Activated naive CD8-positive, alpha-beta T cell (primary cell): ENCODE measurements around the gene XAF1.

ENCODE experiments used
- H3K27ac Mint-ChIP-seq: one replicate; pipeline ENCODE4 v1.8.0; 2021; ENCODE audit warnings: mixed read lengths
- H3K27me3 Mint-ChIP-seq: one replicate; pipeline ENCODE4 v1.8.0; 2021; ENCODE audit warnings: mixed read lengths
- H3K36me3 Mint-ChIP-seq: one replicate; pipeline ENCODE4 v1.8.0; 2021; ENCODE audit warnings: mixed read lengths
- H3K4me1 Mint-ChIP-seq: one replicate; pipeline ENCODE4 v1.8.0; 2021; ENCODE audit warnings: low read depth, mixed read lengths
- H3K4me3 Mint-ChIP-seq: one replicate; pipeline ENCODE4 v1.8.0; 2021; ENCODE audit warnings: mild to moderate bottlenecking, mixed read lengths
- H3K9me3 Mint-ChIP-seq: one replicate; pipeline ENCODE4 v1.8.0; 2021; ENCODE audit warnings: low read depth, mixed read lengths

Gene XAF1

GRCh38 chr17:6775871-6776405 is 20.1 kb downstream of the XAF1 start, which contains the start of gene FBXO39:
TSS of gene FBXO39 (plus strand) at chr17:6776215. CDS start at chr17:6779869, 3,654 bp downstream.
- peak within 1 kb of the TSS; percentile 36 for H3K4me3 Mint-ChIP-seq
- peaks cover 8% of the 10 kb centered on the region for H3K9me3 Mint-ChIP-seq
- H3K27ac Mint-ChIP-seq = no peak within 1 kb of the TSS
- peaks cover 3% of the 10 kb centered on the region for H3K4me1 Mint-ChIP-seq
- peaks cover 30% of the 10 kb centered on the region for H3K27me3 Mint-ChIP-seq
- peaks cover 37% of the 10 kb centered on the region for H3K36me3 Mint-ChIP-seq

- peaks cover 51% of the 10 kb centered on the region for H3K27me3 Mint-ChIP-seq
- peaks cover 20% of the 10 kb centered on the region for H3K36me3 Mint-ChIP-seq
- H3K4me3 Mint-ChIP-seq = no peak overlapping the region
- no peak overlapping the region for H3K27ac Mint-ChIP-seq
- H3K4me1 Mint-ChIP-seq = peaks cover 3% of the 10 kb centered on the region
- H3K9me3 Mint-ChIP-seq = peaks cover 21% of the 10 kb centered on the region
These were observed 23.6 kb downstream of the XAF1 start for GRCh38 chr17:6779411-6779810.

- Mint-ChIP-seq H3K27ac (no peak overlapping the region), H3K9me3 (peaks cover 22% of the 10 kb centered on the region), H3K4me1 (peaks cover 2% of the 10 kb centered on the region), H3K27me3 (peaks cover 52% of the 10 kb centered on the region), H3K4me3 (no peak overlapping the region), H3K36me3 (peaks cover 15% of the 10 kb centered on the region)
These were observed 24.2 kb downstream of the XAF1 start for GRCh38 chr17:6780001-6780400.

GRCh38 chr17:6780886-6781285 is 25.0 kb downstream of the XAF1 start:
- Mint-ChIP-seq H3K9me3 (peaks cover 27% of the 10 kb centered on the region), H3K27ac (no peak overlapping the region)

GRCh38 chr17:6782244-6782643 is 26.4 kb downstream of the XAF1 start:
- H3K4me1 Mint-ChIP-seq = peaks cover 3% of the 10 kb centered on the region

More at GRCh38 chr17:6780886-6781285, 25.0 kb downstream of the XAF1 start:
- H3K36me3 Mint-ChIP-seq = peaks cover 14% of the 10 kb centered on the region
- H3K27me3 Mint-ChIP-seq = peaks cover 55% of the 10 kb centered on the region
- H3K4me3 Mint-ChIP-seq = no peak overlapping the region
- peaks cover 5% of the 10 kb centered on the region for H3K4me1 Mint-ChIP-seq

GRCh38 chr17:6786618-6787017 is 30.8 kb downstream of the XAF1 start:
- H3K36me3 Mint-ChIP-seq = peaks cover 11% of the 10 kb centered on the region

More at GRCh38 chr17:6782244-6782643, 26.4 kb downstream of the XAF1 start:
- Mint-ChIP-seq H3K4me3 (no peak overlapping the region), H3K9me3 (peaks cover 27% of the 10 kb centered on the region), H3K36me3 (peaks cover 12% of the 10 kb centered on the region), H3K27ac (no peak overlapping the region), H3K27me3 (peaks cover 59% of the 10 kb centered on the region)

GRCh38 chr17:6787081-6787693 is 31.3 kb downstream of the XAF1 start:
- H3K4me1 Mint-ChIP-seq = peaks cover 3% of the 10 kb centered on the region

More at GRCh38 chr17:6786618-6787017, 30.8 kb downstream of the XAF1 start:
- H3K27me3 Mint-ChIP-seq = peaks cover 57% of the 10 kb centered on the region
- peaks cover 3% of the 10 kb centered on the region for H3K4me1 Mint-ChIP-seq
- no peak overlapping the region for H3K27ac Mint-ChIP-seq
- no peak overlapping the region for H3K4me3 Mint-ChIP-seq
- H3K9me3 Mint-ChIP-seq = peaks cover 27% of the 10 kb centered on the region

GRCh38 chr17:6789146-6789545 is 33.3 kb downstream of the XAF1 start:
- Mint-ChIP-seq H3K27ac (no peak overlapping the region), H3K4me1 (peaks cover 8% of the 10 kb centered on the region), H3K27me3 (peaks cover 43% of the 10 kb centered on the region), H3K9me3 (peaks cover 6% of the 10 kb centered on the region), H3K36me3 (no peaks in the 10 kb centered on the region), H3K4me3 (no peak overlapping the region)

More at GRCh38 chr17:6787081-6787693, 31.3 kb downstream of the XAF1 start:
- H3K27ac Mint-ChIP-seq = no peak overlapping the region
- no peak overlapping the region for H3K4me3 Mint-ChIP-seq
- peaks cover 21% of the 10 kb centered on the region for H3K9me3 Mint-ChIP-seq
- H3K27me3 Mint-ChIP-seq = peaks cover 53% of the 10 kb centered on the region
- H3K36me3 Mint-ChIP-seq = peaks cover 7% of the 10 kb centered on the region

- no peaks in the 10 kb centered on the region for H3K36me3 Mint-ChIP-seq
- H3K4me1 Mint-ChIP-seq = peaks cover 5% of the 10 kb centered on the region
- H3K27ac Mint-ChIP-seq = no peak overlapping the region
- no peak overlapping the region for H3K4me3 Mint-ChIP-seq
- H3K27me3 Mint-ChIP-seq = peaks cover 19% of the 10 kb centered on the region
- H3K9me3 Mint-ChIP-seq = no peaks in the 10 kb centered on the region
These were observed 38.1 kb downstream of the XAF1 start for GRCh38 chr17:6793748-6794493.

GRCh38 chr17:6796017-6796886 is 40.4 kb downstream of the XAF1 start:
- Mint-ChIP-seq H3K36me3 (no peaks in the 10 kb centered on the region), H3K9me3 (no peaks in the 10 kb centered on the region), H3K4me1 (peaks cover 5% of the 10 kb centered on the region), H3K27me3 (peaks cover 8% of the 10 kb centered on the region), H3K27ac (no peak overlapping the region), H3K4me3 (no peak overlapping the region)

GRCh38 chr17:6796887-6797490 is 41.1 kb downstream of the XAF1 start:
- Mint-ChIP-seq H3K27ac (no peak overlapping the region), H3K4me1 (peaks cover 5% of the 10 kb centered on the region), H3K27me3 (peaks cover 8% of the 10 kb centered on the region), H3K9me3 (no peaks in the 10 kb centered on the region), H3K4me3 (no peak overlapping the region), H3K36me3 (no peaks in the 10 kb centered on the region)

GRCh38 chr17:6797718-6798351 is 42.0 kb downstream of the XAF1 start:
- Mint-ChIP-seq H3K9me3 (no peaks in the 10 kb centered on the region), H3K27ac (no peak overlapping the region), H3K27me3 (peaks cover 5% of the 10 kb centered on the region), H3K36me3 (no peaks in the 10 kb centered on the region), H3K4me3 (no peak overlapping the region), H3K4me1 (peaks cover 5% of the 10 kb centered on the region)

GRCh38 chr17:6799738-6800137 is 43.9 kb downstream of the XAF1 start:
- H3K9me3 Mint-ChIP-seq = no peaks in the 10 kb centered on the region
- no peaks in the 10 kb centered on the region for H3K4me1 Mint-ChIP-seq
- H3K27me3 Mint-ChIP-seq = peaks cover 3% of the 10 kb centered on the region
- no peak overlapping the region for H3K27ac Mint-ChIP-seq
- no peaks in the 10 kb centered on the region for H3K36me3 Mint-ChIP-seq
- H3K4me3 Mint-ChIP-seq = no peak overlapping the region
